Common myeloid progenitor, CD34-positive (primary cell): ENCODE results near the gene CPS1.

Experiments used
- CTCF ChIA-PET: fragments of 350-600 bp; sonication (Branson Sonifier 250); formaldehyde crosslinking; loops from one replicate; lab custom pipeline; 2021; ENCODE audit warnings: antibody characterized with exemption; lab: Charles Lee
- POLR2A ChIA-PET: fragments of 350-600 bp; sonication (Branson Sonifier 250); formaldehyde crosslinking; loops from one replicate; lab custom pipeline; 2021; ENCODE audit warnings: antibody characterized with exemption; lab: Charles Lee
- DNase-seq, 3 donors: peaks; one replicate each; pipeline versions ENCODE4 v3.0.0 to v3.0.0-alpha.2; 2013
- H3K27ac ChIP-seq, 2 experiments: 1 replicate in 1 of 2; 2 replicates in 1 of 2; pipeline ENCODE4 v1.7.0; 2013; ENCODE audit warnings: inconsistent platforms in 2 of 2, low read length in 2 of 2, mild to moderate bottlenecking in 2 of 2, low read depth in 1 of 2, moderate library complexity in 1 of 2; ENCODE audit not compliant: severe bottlenecking in 2 of 2, insufficient read depth in 1 of 2, poor library complexity in 1 of 2
- H3K27me3 ChIP-seq, 5 experiments: replicated peaks in 2 of 5; 1 replicate in 3 of 5; 2 replicates in 2 of 5; pipeline versions ENCODE4 v1.6.1 to v1.7.0; 2013; ENCODE audit warnings: low read length in 4 of 5, mild to moderate bottlenecking in 2 of 5, moderate library complexity in 2 of 5, inconsistent platforms in 1 of 5; ENCODE audit not compliant: insufficient read depth in 5 of 5, control insufficient read depth in 4 of 5
- H3K36me3 ChIP-seq, 4 experiments: 1 replicate in 2 of 4; 2 replicates in 2 of 4; pipeline versions ENCODE4 v1.6.1 to v1.7.0; 2013; ENCODE audit warnings: low read length in 3 of 4, control low read depth in 1 of 4, mild to moderate bottlenecking in 1 of 4; ENCODE audit not compliant: control insufficient read depth in 4 of 4, insufficient read depth in 4 of 4
- H3K4me1 ChIP-seq, 4 experiments: 1 replicate in 3 of 4; 2 replicates in 1 of 4; pipeline versions ENCODE4 v1.6.1 to v1.7.1; 2013; ENCODE audit warnings: low read length in 3 of 4, mild to moderate bottlenecking in 3 of 4, control low read depth in 1 of 4, inconsistent platforms in 1 of 4, moderate library complexity in 1 of 4; ENCODE audit not compliant: control insufficient read depth in 4 of 4, insufficient read depth in 4 of 4; ENCODE audit errors: control extremely low read depth in 1 of 4
- H3K4me3 ChIP-seq, 7 experiments: 1 replicate in 4 of 7; 2 replicates in 3 of 7; pipeline versions ENCODE4 v1.5.1 to v1.7.0; 2013; ENCODE audit warnings: mild to moderate bottlenecking in 7 of 7, low read length in 6 of 7, moderate library complexity in 6 of 7, inconsistent platforms in 2 of 7, low read depth in 2 of 7, control low read depth in 1 of 7; ENCODE audit not compliant: insufficient read depth in 4 of 7, control insufficient read depth in 1 of 7; ENCODE audit errors: extremely low read depth in 1 of 7
- H3K9me3 ChIP-seq, 5 experiments: 1 replicate in 4 of 5; 2 replicates in 1 of 5; pipeline versions ENCODE4 v1.6.1 to v1.7.1; 2013; ENCODE audit warnings: low read length in 4 of 5, mild to moderate bottlenecking in 2 of 5, inconsistent platforms in 1 of 5, low read depth in 1 of 5, moderate library complexity in 1 of 5; ENCODE audit not compliant: control insufficient read depth in 4 of 5, insufficient read depth in 2 of 5; ENCODE audit errors: control extremely low read depth in 1 of 5
- WGBS: methylation state at CpG from one replicate; pipeline ENCODE4 v1.1.5; 2013; ENCODE audit not compliant: insufficient coverage; 5-methylcytosine and 5-hydroxymethylcytosine counted together

CPS1 gene

GRCh38 chr2:210577263-210578071 lies 21.1 kb downstream of the CPS1 start:
- Histone ChIP-seq H3K9me3 (no peaks in the 10 kb centered on the region), H3K27ac (no peak overlapping the region), H3K27me3 (no peaks in the 10 kb centered on the region), H3K4me1 (no peaks in the 10 kb centered on the region), H3K36me3 (no peaks in the 10 kb centered on the region), H3K4me3 (no peak overlapping the region)
- POLR2A ChIA-PET: no interaction called here
- CTCF ChIA-PET: interaction anchor here (0.9 to 1.1 kb wide), 3 partner anchors 15 to 616 kb away, joined by 3 to 4 read pairs (median 3); no protein-coding TSS in a partner anchor
- peak; percentile 23 to 50 (median 49) for DNase-seq
- WGBS: no CpG with 5 or more reads among the region's 2 CpGs

DNA sequence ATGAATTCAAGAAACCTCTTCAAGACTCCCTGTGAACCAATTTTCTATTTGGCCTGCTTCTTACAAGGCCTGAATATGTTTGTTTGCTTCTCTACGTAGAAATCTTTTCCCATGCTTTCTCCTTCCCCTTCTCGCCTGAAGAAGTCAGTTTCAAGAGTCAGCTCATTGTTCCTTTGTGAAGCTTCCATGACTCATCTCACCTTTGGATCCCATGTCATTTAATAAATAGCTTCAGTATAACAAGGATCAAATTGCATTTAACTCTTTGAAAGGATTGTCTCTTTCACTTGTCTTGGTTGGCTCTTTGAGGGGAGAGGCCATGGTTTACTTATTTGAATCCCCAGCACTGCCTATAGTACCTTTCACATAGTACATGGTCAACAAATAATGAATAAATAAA lies 28.4 kb downstream of the CPS1 start:
- Histone ChIP-seq H3K4me3 (no peak overlapping the region), H3K27ac (no peak overlapping the region), H3K4me1 (no peaks in the 10 kb centered on the region), H3K27me3 (no peaks in the 10 kb centered on the region), H3K36me3 (no peaks in the 10 kb centered on the region), H3K9me3 (no peaks in the 10 kb centered on the region)
- POLR2A ChIA-PET: no interaction called here
- 100% methylated on average over 1 of the region's 2 CpGs for WGBS
- no peak for DNase-seq
- CTCF ChIA-PET: interaction anchor here (1.3 kb wide), 1 partner anchor 12 kb away, joined by 4 read pairs; no protein-coding TSS in a partner anchor

- ChIA-PET POLR2A (no interaction called here), CTCF (no interaction called here)
- Histone ChIP-seq H3K4me1 (no peaks in the 10 kb centered on the region), H3K27ac (no peak overlapping the region), H3K36me3 (no peaks in the 10 kb centered on the region), H3K4me3 (no peak overlapping the region), H3K9me3 (no peaks in the 10 kb centered on the region), H3K27me3 (no peaks in the 10 kb centered on the region)
- DNase-seq: no peak
Measured at GRCh38 chr2:210586381-210586780, 30.0 kb downstream of the CPS1 start.

DNA sequence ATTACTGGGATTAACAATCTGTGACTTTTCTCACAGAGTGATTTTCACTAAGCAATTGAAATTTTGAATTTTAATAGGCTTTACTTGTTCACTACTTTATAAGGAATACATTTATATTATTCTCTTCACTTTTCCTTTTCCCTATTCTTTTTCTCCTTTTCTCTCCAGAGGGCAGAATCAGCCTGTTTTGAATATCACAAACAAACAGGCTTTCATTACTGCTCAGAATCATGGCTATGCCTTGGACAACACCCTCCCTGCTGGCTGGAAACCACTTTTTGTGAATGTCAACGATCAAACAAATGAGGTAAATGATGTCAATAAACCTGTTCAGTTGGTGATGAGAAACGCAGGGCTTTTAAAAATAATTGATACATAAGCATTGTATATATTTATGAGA lies 35.3 kb downstream of the CPS1 start:
- no CpG with 5 or more reads among the region's 2 CpGs for WGBS

GRCh38 chr2:210592726-210593125 lies 36.3 kb downstream of the CPS1 start:
- CTCF ChIA-PET: no interaction called here
- H3K9me3 ChIP-seq: peaks cover 0 to 2% (median 0%) of the 10 kb centered on the region in 5 experiments
- H3K4me3 ChIP-seq: no peak overlapping the region
- H3K4me1 ChIP-seq: no peaks in the 10 kb centered on the region
- no peaks in the 10 kb centered on the region for H3K36me3 ChIP-seq
- H3K27me3 ChIP-seq: no peaks in the 10 kb centered on the region
- DNase-seq: no peak
- no peak overlapping the region for H3K27ac ChIP-seq
- 100% methylated on average over 1 of the region's 4 CpGs for WGBS
- POLR2A ChIA-PET: no interaction called here

More for the DNA sequence above, 35.3 kb downstream of the CPS1 start:
- Histone ChIP-seq H3K36me3 (no peaks in the 10 kb centered on the region), H3K4me1 (no peaks in the 10 kb centered on the region), H3K9me3 (no peaks in the 10 kb centered on the region), H3K27me3 (no peaks in the 10 kb centered on the region), H3K4me3 (no peak overlapping the region), H3K27ac (no peak overlapping the region)
- CTCF ChIA-PET: no interaction called here
- DNase-seq: no peak
- POLR2A ChIA-PET: no interaction called here

- Histone ChIP-seq H3K4me3 (no peak overlapping the region), H3K27me3 (no peaks in the 10 kb centered on the region), H3K27ac (no peak overlapping the region), H3K36me3 (no peaks in the 10 kb centered on the region), H3K9me3 (peaks cover 0 to 5% (median 0%) of the 10 kb centered on the region in 5 experiments), H3K4me1 (no peaks in the 10 kb centered on the region)
- no CpG with 5 or more reads among the region's 4 CpGs for WGBS
- POLR2A ChIA-PET: no interaction called here
- DNase-seq: no peak
- CTCF ChIA-PET: no interaction called here
Measured at GRCh38 chr2:210593166-210593565, 36.8 kb downstream of the CPS1 start.

DNA sequence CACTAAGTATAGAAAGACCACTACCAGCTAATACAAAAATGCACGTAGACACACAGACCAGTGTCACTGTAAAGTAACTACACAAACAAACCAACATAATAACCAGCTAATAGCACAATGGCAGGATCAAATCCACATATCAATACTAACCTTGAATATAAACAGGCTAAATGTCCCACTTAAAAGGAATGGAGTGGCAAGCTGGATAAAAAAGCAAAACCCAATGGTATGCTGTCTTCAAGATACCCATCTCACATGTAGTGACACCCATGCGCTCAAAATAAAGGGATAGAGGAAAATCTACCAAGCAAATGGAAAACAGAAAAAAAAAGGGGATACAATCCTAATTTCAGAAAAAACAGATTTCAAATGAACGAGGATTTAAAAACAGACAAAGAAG lies 41.8 kb downstream of the CPS1 start:
- Histone ChIP-seq H3K36me3 (no peaks in the 10 kb centered on the region), H3K4me1 (no peaks in the 10 kb centered on the region), H3K9me3 (peaks cover 0 to 10% (median 0%) of the 10 kb centered on the region in 5 experiments), H3K4me3 (no peak overlapping the region), H3K27ac (no peak overlapping the region), H3K27me3 (no peaks in the 10 kb centered on the region)
- DNase-seq: no peak
- WGBS: 80% methylated on average over 2 of the region's 3 CpGs
- CTCF ChIA-PET: no interaction called here
- POLR2A ChIA-PET: no interaction called here
